GM19238 (cell line): ENCODE measurements around the gene ZGRF1.
A peak's percentile ranks its signal among the peaks of the same experiment; 100 is the strongest.
"Not testable (repeated sequence)": the region's sequence is repeated elsewhere in the genome, so short reads cannot be mapped to it uniquely, and the experiment has no call there.

ENCODE experiments used
- DNase-seq: peaks from one replicate; pipeline ENCODE4 v3.0.0; 2011; ENCODE audit warnings: low spot score; ENCODE audit not compliant: insufficient read length

ZGRF1 gene

GRCh38 chr4:112554271-112554670 is 82.4 kb downstream of the ZGRF1 start:
- DNase-seq = not testable (repeated sequence)

- no peak for DNase-seq
These were observed 84.0 kb downstream of the ZGRF1 start for GRCh38 chr4:112552668-112553067.

GRCh38 chr4:112550728-112551127 is 86.0 kb downstream of the ZGRF1 start:
- DNase-seq = no peak

- no peak for DNase-seq
These were observed 90.2 kb downstream of the ZGRF1 start for GRCh38 chr4:112546476-112546875.

- DNase-seq = no peak
These were observed 91.4 kb downstream of the ZGRF1 start for GRCh38 chr4:112545346-112545745.

- no peak for DNase-seq
These were observed 96.0 kb downstream of the ZGRF1 start for GRCh38 chr4:112540695-112541094.

- no peak for DNase-seq
These were observed 100.6 kb downstream of the ZGRF1 start for GRCh38 chr4:112536123-112536522.

- DNase-seq = no peak
These were observed 104.4 kb downstream of the ZGRF1 start for GRCh38 chr4:112532267-112532666.

GRCh38 chr4:112531146-112531545 is 105.6 kb downstream of the ZGRF1 start:
- no peak for DNase-seq

GRCh38 chr4:112526061-112526460 is 110.6 kb downstream of the ZGRF1 start:
- DNase-seq = no peak

GRCh38 chr4:112523764-112524505 is 112.8 kb downstream of the ZGRF1 start:
- DNase-seq = peak; percentile 70

GRCh38 chr4:112523008-112523721 is 113.5 kb downstream of the ZGRF1 start:
- DNase-seq = no peak

- DNase-seq = not testable (repeated sequence)
These were observed 114.3 kb downstream of the ZGRF1 start for GRCh38 chr4:112522431-112522830.

GRCh38 chr4:112521123-112522023 is 115.3 kb downstream of the ZGRF1 start:
- DNase-seq = no peak

- no peak for DNase-seq
These were observed 116.0 kb downstream of the ZGRF1 start for GRCh38 chr4:112520598-112521122.

- DNase-seq = no peak
These were observed 116.8 kb downstream of the ZGRF1 start for GRCh38 chr4:112519689-112520597.

GRCh38 chr4:112518675-112519074 is 118.0 kb downstream of the ZGRF1 start:
- no peak for DNase-seq

- DNase-seq = no peak
These were observed 118.8 kb downstream of the ZGRF1 start for GRCh38 chr4:112517911-112518310.

- peak; percentile 47 for DNase-seq
These were observed 119.6 kb downstream of the ZGRF1 start for GRCh38 chr4:112517067-112517634.

GRCh38 chr4:112516471-112517066 is 120.1 kb downstream of the ZGRF1 start:
- peak; percentile 49 for DNase-seq
